IMR-90 (cell line): ENCODE data around the gene TUBGCP6. TPM values are rescaled to one million over a fixed set of nuclear protein-coding genes. Genes with fewer than 3 reads are reported as not detected.
A peak's percentile ranks its signal among the peaks of the same experiment; 100 is the strongest.

ENCODE experiments used
- ATAC-seq: fragments of 200-7000 bp; cut with Tn5 transposase; 2 replicates; pipeline ENCODE4 v1.9.1; 2020; ENCODE audit warnings: low read depth, mild to moderate bottlenecking, moderate library complexity
- BruUV-seq: library from RNA; stranded (reverse); fragments of 400-500 nt; replicated peaks from 2 replicates; lab custom pipeline; 2021; lab: Mats Ljungman, UMichigan
- CTCF ChIA-PET: fragments of 300-600 bp; formaldehyde crosslinking; extraction: SDS; loops from one replicate; lab custom pipeline; 2021; ENCODE audit warnings: antibody characterized with exemption; lab: Yijun Ruan, JAX
- POLR2A ChIA-PET: fragments of 300-600 bp; sonication (Branson Sonifier 250); formaldehyde crosslinking; loops from one replicate; lab custom pipeline; 2022; ENCODE audit warnings: antibody characterized with exemption; ENCODE audit not compliant: unreplicated experiment; lab: Charles Lee
- DNase-seq: peaks from one replicate; pipeline ENCODE4 v3.0.0; 2013
- H2AFZ ChIP-seq: replicated peaks from 2 replicates; pipeline ENCODE3; 2013; ENCODE audit warnings: low read length, mild to moderate bottlenecking; ENCODE audit not compliant: poor library complexity
- H2AK5ac ChIP-seq: 2 replicates; pipeline ENCODE4 v1.6.1; 2013; ENCODE audit warnings: low read depth, low read length, inconsistent platforms
- H2AK9ac ChIP-seq: replicated peaks from 2 replicates; pipeline ENCODE3; 2013; ENCODE audit warnings: mild to moderate bottlenecking, low read depth, low read length, moderate library complexity; ENCODE audit not compliant: poor library complexity
- H2BK120ac ChIP-seq: 2 replicates; pipeline ENCODE4 v1.6.1; 2013; ENCODE audit warnings: low read depth, low read length, inconsistent platforms
- H2BK15ac ChIP-seq: 3 replicates; pipeline ENCODE4 v1.6.1; 2013; ENCODE audit warnings: low read depth, low read length, inconsistent platforms
- H2BK20ac ChIP-seq: 2 replicates; pipeline ENCODE4 v1.6.1; 2013; ENCODE audit warnings: low read depth, mild to moderate bottlenecking, inconsistent platforms, low read length, moderate library complexity
- H2BK5ac ChIP-seq: 2 replicates; pipeline ENCODE4 v1.6.1; 2013; ENCODE audit warnings: mild to moderate bottlenecking, low read depth, low read length, inconsistent platforms; ENCODE audit not compliant: poor library complexity, severe bottlenecking
- H3K14ac ChIP-seq: replicated peaks from 2 replicates; pipeline ENCODE4 v1.6.1; 2013; ENCODE audit warnings: low read depth, low read length, inconsistent platforms
- H3K18ac ChIP-seq: 2 replicates; pipeline ENCODE4 v1.6.1; 2013; ENCODE audit warnings: low read depth, low read length, control low read depth
- H3K23ac ChIP-seq: 2 replicates; pipeline ENCODE4 v1.6.1; 2013; ENCODE audit warnings: low read depth, low read length, inconsistent platforms
- H3K27ac ChIP-seq: 2 replicates; pipeline ENCODE4 v1.5.1; 2013; ENCODE audit warnings: mild to moderate bottlenecking, control low read depth, low read length; ENCODE audit not compliant: insufficient read depth
- H3K27me3 ChIP-seq: 2 replicates; pipeline ENCODE4 v1.6.1; 2013; ENCODE audit warnings: low read length; ENCODE audit not compliant: control insufficient read depth, insufficient read depth
- H3K36me3 ChIP-seq: 2 replicates; pipeline ENCODE4 v1.6.1; 2013; ENCODE audit warnings: low read length, mixed read lengths; ENCODE audit not compliant: control insufficient read depth, insufficient read depth
- H3K4ac ChIP-seq: 2 replicates; pipeline ENCODE4 v1.6.1; 2013; ENCODE audit warnings: low read depth, low read length, inconsistent platforms
- H3K4me1 ChIP-seq: 2 replicates; pipeline ENCODE4 v1.6.1; 2013; ENCODE audit warnings: low read length, mixed read lengths; ENCODE audit not compliant: control insufficient read depth, insufficient read depth
- H3K4me2 ChIP-seq: 2 replicates; pipeline ENCODE4 v1.6.1; 2013; ENCODE audit warnings: low read depth, mild to moderate bottlenecking, control low read depth, low read length, moderate library complexity
- H3K4me3 ChIP-seq: 2 replicates; pipeline ENCODE4 v1.5.1; 2013; ENCODE audit warnings: low read depth, mild to moderate bottlenecking, control low read depth, low read length, moderate library complexity; ENCODE audit not compliant: insufficient read depth
- H3K56ac ChIP-seq: 2 replicates; pipeline ENCODE4 v1.6.1; 2013; ENCODE audit warnings: low read length, inconsistent platforms; ENCODE audit not compliant: insufficient read depth; ENCODE audit errors: extremely low read depth
- H3K79me1 ChIP-seq, 2 experiments: 2 replicates each; pipeline ENCODE4 v1.6.1; 2013; ENCODE audit warnings: low read length in 2 of 2, inconsistent platforms in 1 of 2, low read depth in 1 of 2
- H3K9ac ChIP-seq: 2 replicates; pipeline ENCODE4 v1.6.1; 2013; ENCODE audit warnings: low read depth, low read length, control low read depth
- H3K9me1 ChIP-seq: 2 replicates; pipeline ENCODE4 v1.6.1; 2013; ENCODE audit warnings: low read length, inconsistent platforms; ENCODE audit not compliant: insufficient read depth
- H3K9me3 ChIP-seq: 2 replicates; pipeline ENCODE4 v1.6.1; 2013; ENCODE audit warnings: low read length; ENCODE audit not compliant: control insufficient read depth, insufficient read depth
- H4K20me1 ChIP-seq: 2 replicates; pipeline ENCODE4 v1.6.1; 2013; ENCODE audit warnings: low read length, inconsistent platforms; ENCODE audit not compliant: insufficient read depth
- H4K5ac ChIP-seq: 2 replicates; pipeline ENCODE4 v1.6.1; 2013; ENCODE audit warnings: mild to moderate bottlenecking, low read depth, low read length, control low read depth
- H4K8ac ChIP-seq, 2 experiments: 2 replicates each; pipeline ENCODE4 v1.6.1; 2013; ENCODE audit warnings: low read depth in 2 of 2, low read length in 2 of 2, control low read depth in 1 of 2, inconsistent platforms in 1 of 2
- H4K91ac ChIP-seq: 2 replicates; pipeline ENCODE4 v1.6.1; 2013; ENCODE audit warnings: low read depth, low read length, inconsistent platforms; ENCODE audit not compliant: insufficient read depth
- CEBPB ChIP-seq: IDR thresholded peaks from 2 replicates; pipeline ENCODE4 v1.6.1; 2012; ENCODE audit warnings: low read depth, low read length, improper control_type of control experiment
- CHD1 ChIP-seq: IDR thresholded peaks from 2 replicates; pipeline ENCODE4 v1.6.1; 2012; ENCODE audit warnings: low read depth, low read length, improper control_type of control experiment
- CTCF ChIP-seq: conservative IDR thresholded peaks from 2 replicates; pipeline ENCODE4 v1.5.1; 2012; ENCODE audit warnings: mild to moderate bottlenecking, low read depth, low read length, improper control_type of control experiment
- ELK1 ChIP-seq: fragments of 150-350 bp; IDR thresholded peaks from 2 replicates; pipeline ENCODE4 v1.6.1; 2016; ENCODE audit warnings: low read depth, mild to moderate bottlenecking, low read length, moderate library complexity, borderline replicate concordance
- FOS ChIP-seq: fragments of 150-350 bp; IDR thresholded peaks from 2 replicates; pipeline ENCODE4 v1.6.1; 2016; ENCODE audit warnings: low read depth, low read length
- MXI1 ChIP-seq: IDR thresholded peaks from 2 replicates; pipeline ENCODE4 v1.6.1; 2012; ENCODE audit warnings: low read depth, mild to moderate bottlenecking, low read length, moderate library complexity, borderline replicate concordance
- NFE2L2 ChIP-seq: fragments of 150-350 bp; IDR thresholded peaks from 2 replicates; pipeline ENCODE4 v1.6.1; 2016; ENCODE audit warnings: low read depth, mild to moderate bottlenecking, low read length
- POLR2A ChIP-seq: IDR thresholded peaks from 2 replicates; pipeline ENCODE4 v1.6.1; 2012; ENCODE audit warnings: mild to moderate bottlenecking, low read depth, low read length
- RAD21 ChIP-seq: IDR thresholded peaks from 2 replicates; pipeline ENCODE4 v1.6.1; 2012; ENCODE audit warnings: low read length, improper control_type of control experiment
- RCOR1 ChIP-seq: IDR thresholded peaks from 2 replicates; pipeline ENCODE4 v1.6.1; 2012; ENCODE audit warnings: mild to moderate bottlenecking, low read length, improper control_type of control experiment; ENCODE audit not compliant: insufficient replicate concordance
- WGBS, 2 experiments: methylation state at CpG; one replicate each; pipeline versions ENCODE4 v1.1.5 to v1.1.7; 2013; ENCODE audit warnings: missing lambda C conversion rate in 2 of 2; ENCODE audit not compliant: insufficient read length in 1 of 2; ENCODE audit errors: extremely low coverage in 2 of 2; 5-methylcytosine and 5-hydroxymethylcytosine counted together
- dilution Hi-C: fragments of 300-500 bp; cut with HindIII; formaldehyde crosslinking; loops from one replicate; pipeline ENCODE4 v1.14.3; 2018; ENCODE audit warnings: low sequenced_read_pairs; ENCODE audit not compliant: unreplicated experiment
- in situ Hi-C: fragments of 300-500 bp; cut with MboI; formaldehyde crosslinking; loops from 3 replicates; pipeline ENCODE4 v1.14.3; 2019; ENCODE audit warnings: low sequenced_read_pairs, inconsistent platforms, mixed read lengths
- intact Hi-C: fragments of 100-400 bp; cut with micrococcal nuclease; formaldehyde crosslinking; loops from 2 replicates; pipeline ENCODE4 v1.10.0; 2022
- polyA plus RNA-seq, 3 experiments: library from polyadenylated mRNA; depleted of rRNA; stranded (reverse); fragments of >200 nt; gene quantifications; 2 replicates each; pipeline ENCODE4 v1.2.3, GENCODE V29; 2012; ENCODE audit warnings: low replicate concordance in 1 of 3
- total RNA-seq: library from RNA; depleted of rRNA; stranded (reverse); fragments of >200 nt; gene quantifications from 2 replicates; pipeline ENCODE4 v1.2.3, GENCODE V29; 2012
- TF ChIP-seq, protein P1 (sequence below): fragments of 150-350 bp; IDR thresholded peaks from 2 replicates; pipeline ENCODE4 v1.6.1; 2017; ENCODE audit warnings: mild to moderate bottlenecking, antibody characterized with exemption, low read length, low read depth

TUBGCP6 gene
- total and polyA plus RNA-seq, 2 of the 4 experiments (the other 2 are of a cell fraction): 10.8 to 28.6 TPM

- CTCF ChIA-PET: no interaction called here
Observed at GRCh38 chr22:50272044-50272802, 27.4 kb upstream of the TUBGCP6 start.

More at GRCh38 chr22:50272044-50272802, 27.4 kb upstream of the TUBGCP6 start:
- BruUV-seq: no TSS peak
- H3K4ac ChIP-seq: no peak overlapping the region
- H4K20me1 ChIP-seq: peaks cover 47% of the 10 kb centered on the region
- H2BK15ac ChIP-seq: no peak overlapping the region
- peaks cover 30% of the 10 kb centered on the region for H3K36me3 ChIP-seq
- WGBS, 2 experiments: 51% methylated on average over 3 of the region's 26 CpGs; no CpG with 5 or more reads in 1 of the 2 experiments
- no peak overlapping the region for H2BK120ac ChIP-seq
- dilution Hi-C loops (no loop called here), intact Hi-C loops (loop anchor here (5.0 kb wide), 1 partner anchor 35 kb away; the partner anchor contains the start of gene PLXNB2), in situ Hi-C loops (loop anchor here (10.0 kb wide), 1 partner anchor 53 kb away; the partner anchor contains the start of gene DENND6B)
- no peak overlapping the region for H2BK5ac ChIP-seq
- no peak overlapping the region for H3K27ac ChIP-seq
- no peak overlapping the region for H3K14ac ChIP-seq
- no peak overlapping the region for H3K23ac ChIP-seq
- no peak overlapping the region for H3K9ac ChIP-seq
- TF ChIP-seq, protein P1, sequence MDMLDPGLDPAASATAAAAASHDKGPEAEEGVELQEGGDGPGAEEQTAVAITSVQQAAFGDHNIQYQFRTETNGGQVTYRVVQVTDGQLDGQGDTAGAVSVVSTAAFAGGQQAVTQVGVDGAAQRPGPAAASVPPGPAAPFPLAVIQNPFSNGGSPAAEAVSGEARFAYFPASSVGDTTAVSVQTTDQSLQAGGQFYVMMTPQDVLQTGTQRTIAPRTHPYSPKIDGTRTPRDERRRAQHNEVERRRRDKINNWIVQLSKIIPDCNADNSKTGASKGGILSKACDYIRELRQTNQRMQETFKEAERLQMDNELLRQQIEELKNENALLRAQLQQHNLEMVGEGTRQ: no peak
- TF ChIP-seq CEBPB (no peak), POLR2A (no peak), MXI1 (no peak), CHD1 (no peak), FOS (no peak), RCOR1 (no peak), NFE2L2 (no peak), RAD21 (no peak), ELK1 (no peak), CTCF (no peak)
- H2AK9ac ChIP-seq: peak overlapping the region; percentile 71
- POLR2A ChIA-PET: no interaction called here
- H3K79me1 ChIP-seq: peaks cover 0 to 16% of the 10 kb centered on the region in 2 experiments; a peak in 1 of 4 replicates
- DNase-seq: peak; percentile 13
- no peak overlapping the region for H3K4me3 ChIP-seq
- ATAC-seq: no peak
- no peak overlapping the region for H2BK20ac ChIP-seq
- H3K4me1 ChIP-seq: peaks cover 13% of the 10 kb centered on the region
- no peak overlapping the region for H4K5ac ChIP-seq
- no peaks in the 10 kb centered on the region for H3K9me3 ChIP-seq
- H3K56ac ChIP-seq: no peak overlapping the region
- H4K8ac ChIP-seq: no peak overlapping the region
- no peaks in the 10 kb centered on the region for H3K9me1 ChIP-seq
- H4K91ac ChIP-seq: no peak overlapping the region
- peak overlapping the region; percentile 20; the same call in 1 of the 2 replicates for H2AK5ac ChIP-seq
- no peaks in the 10 kb centered on the region for H3K27me3 ChIP-seq
- H2AFZ ChIP-seq: peak overlapping the region; percentile 2
- no peak overlapping the region for H3K18ac ChIP-seq
- no peak overlapping the region for H3K4me2 ChIP-seq
